SW480 (cell line): Measurements from ENCODE around the gene SPAG6.
A peak's percentile ranks its signal among the peaks of the same experiment; 100 is the strongest.
"Not testable (repeated sequence)": the region's sequence is repeated elsewhere in the genome, so short reads cannot be mapped to it uniquely, and the experiment has no call there.

Experiments
- DNase-seq: peaks from one replicate; pipeline ENCODE4 v3.0.0-alpha.2; 2016; ENCODE audit warnings: low spot score

Gene SPAG6

DNA sequence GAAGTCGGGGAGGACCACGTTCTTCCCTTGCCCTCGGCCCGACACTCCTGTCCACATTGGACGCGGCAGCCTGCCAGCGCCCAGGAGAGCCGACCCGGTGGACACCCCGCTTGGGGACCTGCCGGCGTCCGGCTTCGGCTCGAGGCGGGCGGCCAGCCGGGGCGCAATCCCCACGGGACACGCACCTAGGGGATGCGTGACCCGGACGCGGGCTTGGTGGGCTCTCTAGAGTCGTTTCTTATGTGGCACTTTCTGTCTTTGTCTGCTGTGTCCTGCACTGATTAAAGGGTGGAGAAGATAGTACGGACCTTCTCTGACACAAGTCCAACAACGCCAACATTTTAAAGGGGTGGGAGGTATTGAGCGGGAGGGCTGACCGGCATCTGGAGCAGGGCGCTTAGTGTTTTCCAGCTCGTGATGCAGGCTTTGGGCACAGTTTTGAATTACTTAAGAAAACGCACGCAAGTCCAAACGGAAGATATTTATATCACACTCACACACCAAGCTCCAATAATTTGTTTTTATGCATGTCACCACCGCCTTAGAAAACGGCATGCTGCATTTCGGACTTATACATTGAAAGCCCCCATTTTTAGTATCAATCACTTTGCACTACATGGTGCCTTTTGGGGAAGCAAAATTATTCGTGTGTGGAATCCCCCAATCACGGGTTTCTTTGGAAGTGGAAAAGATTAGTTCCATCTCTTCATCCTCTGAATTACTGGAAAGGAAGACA, 3.9 kb upstream of the SPAG6 start:
- DNase-seq = peak; percentile 31

DNA sequence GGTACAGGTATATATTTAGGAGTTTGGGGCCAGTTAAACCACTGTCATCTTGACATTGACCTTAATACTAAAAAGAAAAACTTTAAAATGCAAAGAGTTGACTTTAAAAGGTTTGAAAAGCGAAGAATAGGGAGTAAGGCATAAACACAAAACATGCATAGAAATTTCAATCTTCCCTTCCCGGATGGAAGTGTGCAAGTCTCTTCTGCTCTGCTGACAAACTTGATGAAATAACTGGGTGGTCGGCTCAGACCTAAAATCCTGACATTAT, 3.4 kb upstream of the SPAG6 start:
- DNase-seq = no peak

DNA sequence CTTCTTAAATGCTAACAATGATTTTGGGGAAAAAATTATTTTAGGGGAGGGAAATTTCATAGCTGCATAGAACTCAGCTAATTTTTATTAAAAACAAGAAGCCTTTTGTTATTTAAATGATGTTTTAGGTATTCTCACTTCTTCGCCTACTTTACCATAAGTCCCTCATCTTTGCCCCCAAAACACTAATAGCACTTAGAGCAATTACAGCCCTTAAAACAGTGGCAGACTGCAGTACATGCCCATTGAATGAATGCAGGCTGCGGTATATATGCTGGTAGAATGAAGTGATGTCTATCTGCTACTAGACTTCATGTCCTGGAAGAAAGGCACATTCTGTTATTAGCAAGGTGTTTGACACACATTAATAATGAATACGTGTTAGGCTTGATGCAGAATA, 2.9 kb upstream of the SPAG6 start:
- DNase-seq = no peak

DNA sequence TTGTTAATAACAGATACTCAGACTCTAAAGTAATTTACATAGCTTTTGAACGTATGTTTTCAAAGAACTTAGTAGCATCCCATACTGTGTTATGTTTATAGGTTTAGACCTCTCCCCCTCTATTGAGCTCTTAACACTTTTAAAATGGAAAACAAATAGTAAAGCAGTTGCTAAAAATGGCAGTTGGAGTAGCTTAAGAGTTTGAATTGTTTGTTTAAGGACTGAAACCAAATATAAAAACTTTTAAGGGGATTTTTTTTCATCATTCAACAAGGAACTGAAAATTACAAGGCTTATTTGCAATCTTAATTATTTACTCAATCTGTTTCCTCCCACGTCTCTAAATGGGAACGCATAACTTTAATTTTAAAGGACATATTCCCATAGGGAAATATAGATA, 1.6 kb upstream of the SPAG6 start:
- DNase-seq = no peak

DNA sequence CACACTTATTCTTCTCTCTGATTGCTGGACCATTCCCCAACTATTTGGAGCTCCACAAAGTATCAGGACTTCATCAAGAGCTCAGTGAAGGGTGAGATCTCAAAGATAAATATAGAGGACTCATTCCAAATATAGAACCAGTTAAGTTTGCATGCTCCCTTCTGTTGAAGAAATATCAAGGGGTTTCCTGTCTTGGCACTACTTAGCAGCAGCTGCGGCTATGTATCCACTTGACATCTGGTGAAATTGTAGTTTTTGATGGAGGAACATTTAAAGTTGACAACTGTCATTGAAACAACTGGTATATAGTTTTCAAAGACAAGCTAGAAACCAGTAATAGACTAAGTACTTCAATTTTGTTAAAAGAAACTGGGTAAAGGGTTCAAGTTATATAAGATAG, 1.0 kb upstream of the SPAG6 start:
- DNase-seq = no peak

DNA sequence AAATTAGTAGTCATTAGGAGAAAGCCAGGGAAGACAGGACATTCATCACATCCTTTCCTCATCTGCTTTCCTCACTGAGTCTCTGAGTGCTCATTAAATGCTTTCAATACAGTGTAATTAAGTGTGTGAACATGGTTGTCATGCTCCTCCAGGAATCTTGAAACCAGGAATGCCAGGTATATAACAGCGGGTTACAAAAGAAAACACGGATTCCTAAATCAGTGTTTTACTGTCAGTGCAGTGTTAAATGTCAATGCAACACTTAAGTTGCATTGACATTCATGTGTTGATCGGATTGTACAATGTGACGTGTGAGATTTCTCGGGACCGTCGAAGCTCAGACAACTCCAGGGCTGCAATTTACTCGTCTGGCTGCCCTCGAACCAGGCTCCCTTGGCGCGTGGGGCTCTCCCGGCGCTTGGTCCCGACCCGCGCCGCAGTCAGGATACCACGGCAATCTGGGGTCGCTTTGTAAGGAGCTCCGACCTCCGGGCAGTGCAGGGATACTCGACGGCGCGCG, 455 bp upstream of the SPAG6 start:
- no peak for DNase-seq

DNA sequence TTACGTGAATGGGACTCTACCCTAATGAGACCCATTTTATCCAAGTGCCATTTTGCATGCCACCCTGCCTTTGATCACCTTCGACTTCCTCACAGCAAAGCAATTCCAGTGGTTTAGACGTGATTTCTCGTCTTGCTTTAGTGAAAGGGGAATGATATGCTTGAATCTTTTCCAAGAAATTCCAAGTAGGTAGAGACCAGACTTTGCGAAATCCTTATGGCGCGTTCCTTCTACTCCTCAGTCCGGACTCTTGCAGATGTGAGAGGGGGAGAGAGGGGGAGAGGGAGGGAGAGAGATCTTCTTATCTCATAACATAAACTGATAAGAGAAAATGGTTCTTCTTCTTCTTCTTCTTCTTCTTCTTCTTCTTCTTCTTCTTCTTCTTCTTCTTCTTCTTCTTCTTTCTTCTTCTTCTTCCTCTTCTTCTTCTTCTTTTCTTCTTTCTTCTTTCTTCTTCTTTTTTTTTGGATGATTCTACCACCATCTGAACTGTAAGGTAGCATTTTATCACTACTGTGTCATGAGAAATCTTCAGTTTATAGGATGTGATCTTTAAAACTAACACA, 883 bp downstream of the SPAG6 start:
- no peak for DNase-seq

DNA sequence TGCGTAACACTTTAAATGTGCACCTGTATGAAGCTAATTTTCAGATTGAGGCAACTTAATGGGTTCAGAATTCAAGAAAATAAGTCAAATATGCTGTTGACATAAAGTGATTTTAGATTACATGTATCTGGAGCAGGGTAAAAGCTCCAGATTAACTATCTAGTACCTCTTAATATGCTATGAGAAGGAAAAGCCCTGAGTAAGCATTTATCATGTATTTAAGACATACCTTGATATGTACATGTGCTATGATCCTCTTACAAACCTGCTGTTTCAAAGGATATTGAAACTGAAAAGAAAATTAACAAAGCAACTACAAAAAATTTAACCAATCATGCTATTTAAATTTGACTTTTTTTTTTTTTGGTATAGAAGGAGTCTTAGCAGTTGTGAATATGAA, 4.5 kb downstream of the SPAG6 start:
- no peak for DNase-seq

DNA sequence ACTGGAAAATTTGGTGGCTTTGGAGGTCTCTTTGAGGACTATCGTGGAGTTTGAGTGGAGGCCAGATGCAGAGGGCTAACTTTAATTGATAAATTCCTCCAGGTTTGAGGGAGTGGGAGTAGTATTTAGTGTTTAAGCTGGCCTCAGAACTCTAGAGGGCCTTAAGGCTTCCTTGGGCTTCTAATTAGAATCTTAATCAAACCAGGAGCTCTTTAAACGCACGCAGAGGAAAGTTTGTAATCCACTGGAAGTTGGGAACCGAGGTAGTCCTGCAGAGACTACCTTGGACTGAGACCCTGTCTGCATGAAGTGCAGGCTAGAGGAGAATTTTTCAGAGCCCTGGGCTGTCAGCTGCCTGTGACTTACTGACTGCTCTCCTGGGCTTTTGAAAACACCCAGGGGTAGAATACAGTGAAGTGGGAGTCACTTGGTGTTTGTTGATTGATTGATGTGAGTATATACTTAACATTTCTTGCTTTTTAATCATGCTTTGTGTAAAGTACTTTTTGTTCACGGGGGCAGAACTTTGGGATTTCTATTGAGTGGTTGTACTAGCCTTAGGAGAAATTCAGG, 5.9 kb downstream of the SPAG6 start:
- DNase-seq = no peak

DNA sequence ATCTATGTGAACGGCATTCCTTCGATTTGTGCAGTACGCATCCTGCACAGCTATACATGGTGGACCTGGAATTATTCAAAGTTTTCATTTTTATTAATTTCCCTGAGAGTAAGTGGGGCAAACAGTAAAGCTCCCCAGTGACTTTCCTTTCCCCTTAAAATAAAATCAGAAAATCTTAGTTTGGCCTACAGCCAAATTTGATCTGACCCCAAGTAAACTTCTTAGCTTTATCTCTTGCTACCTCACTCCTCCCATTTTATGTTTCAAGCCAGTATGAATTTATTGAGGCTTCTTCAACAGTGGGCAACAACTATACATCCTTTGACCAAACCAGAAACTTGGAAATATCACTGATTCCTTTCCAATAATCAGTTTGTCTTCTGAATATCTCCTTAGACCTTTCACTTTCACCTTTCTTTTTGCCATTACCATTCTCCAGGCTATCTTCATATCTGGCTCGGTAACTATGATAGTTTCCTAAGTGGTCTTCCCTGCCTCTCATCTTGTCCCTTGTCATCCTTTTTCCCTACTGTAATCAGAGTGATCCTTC, 11.1 kb downstream of the SPAG6 start:
- DNase-seq = no peak

DNA sequence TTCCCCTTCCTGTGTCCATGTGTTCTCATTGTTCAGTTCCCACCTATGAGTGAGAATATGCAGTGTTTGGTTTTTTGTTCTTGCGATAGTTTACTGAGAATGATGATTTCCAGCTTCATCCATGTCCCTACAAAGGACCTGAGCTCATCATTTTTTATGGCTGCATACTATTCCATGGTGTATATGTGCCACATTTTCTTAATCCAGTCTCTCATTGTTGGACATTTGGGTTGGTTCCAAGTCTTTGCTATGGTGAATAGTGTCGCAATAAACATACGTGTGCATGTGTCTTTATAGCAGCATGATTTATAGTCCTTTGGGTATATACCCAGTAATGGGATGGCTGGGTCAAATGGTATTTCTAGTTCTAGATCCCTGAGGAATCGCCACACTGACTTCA, 12.5 kb downstream of the SPAG6 start:
- not testable (repeated sequence) for DNase-seq

DNA sequence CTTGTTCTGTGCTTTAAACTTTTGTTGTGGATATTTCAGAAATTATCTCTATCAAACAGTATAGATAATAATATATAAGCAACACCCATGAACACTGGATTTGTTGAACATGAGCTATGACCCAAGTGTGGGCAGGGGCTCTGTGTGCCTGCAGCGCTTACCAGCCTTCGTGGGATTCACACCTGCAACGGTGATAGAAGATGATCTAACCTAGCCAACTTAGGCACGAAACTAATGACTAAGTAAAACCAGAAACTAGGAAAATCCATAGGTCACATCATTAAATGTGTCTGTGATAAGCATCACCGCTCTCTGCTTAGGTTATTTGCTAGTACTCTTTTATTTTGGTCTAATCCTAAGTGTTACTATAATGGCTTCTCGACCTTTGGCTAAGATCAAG, 18.0 kb downstream of the SPAG6 start:
- DNase-seq = no peak

DNA sequence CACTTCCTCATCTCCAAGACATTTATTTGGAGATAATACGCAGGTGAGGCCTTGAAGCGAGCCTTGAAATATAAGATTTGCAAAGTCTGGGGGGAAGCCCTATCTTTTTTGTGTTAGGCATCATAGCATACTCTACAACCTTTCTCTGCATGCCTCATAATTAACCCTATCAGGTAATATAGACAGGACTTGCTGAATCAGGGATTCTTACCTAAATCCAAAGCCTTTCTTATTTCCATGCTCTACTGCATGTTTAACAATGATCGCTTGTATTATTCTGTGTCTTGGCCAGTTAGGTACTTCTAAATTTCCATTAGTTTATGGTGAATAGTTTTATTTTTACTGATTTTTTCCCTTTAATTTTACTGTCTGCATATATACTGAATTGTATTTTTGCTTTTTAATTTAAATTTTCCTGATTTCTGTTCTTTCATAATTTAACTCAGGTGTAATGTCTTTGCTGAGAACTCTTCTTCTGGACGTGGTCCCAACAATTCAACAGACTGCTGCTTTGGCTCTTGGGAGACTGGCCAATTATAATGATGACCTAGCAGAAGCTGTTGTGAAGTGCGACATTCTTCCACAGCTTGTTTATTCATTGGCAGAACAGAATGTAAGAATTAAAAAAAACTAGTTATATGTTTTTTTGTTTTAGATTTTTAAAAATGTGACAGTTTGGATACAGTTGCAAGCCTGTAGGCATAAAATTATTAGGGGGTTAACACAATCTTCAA, 19.3 kb downstream of the SPAG6 start:
- DNase-seq = no peak

DNA sequence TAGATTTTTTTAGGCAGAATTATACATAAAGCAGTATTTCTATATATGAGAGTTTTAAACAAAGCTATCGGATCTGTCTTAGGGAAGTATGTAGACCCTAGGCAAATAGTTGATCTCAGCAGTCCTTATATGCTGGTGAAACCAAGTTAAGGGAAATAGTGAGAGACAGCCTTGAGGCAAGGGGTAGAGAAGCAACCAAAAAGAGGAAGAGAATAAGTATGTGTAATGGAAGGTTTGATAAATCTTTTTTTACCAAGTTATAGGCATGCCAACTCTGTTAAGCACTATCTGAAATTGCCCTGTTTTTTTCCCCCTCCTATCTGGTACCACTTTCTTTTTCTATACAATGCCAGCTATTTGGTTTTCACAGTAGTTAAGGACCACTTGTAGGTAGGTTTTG, 19.9 kb downstream of the SPAG6 start:
- no peak for DNase-seq

DNA sequence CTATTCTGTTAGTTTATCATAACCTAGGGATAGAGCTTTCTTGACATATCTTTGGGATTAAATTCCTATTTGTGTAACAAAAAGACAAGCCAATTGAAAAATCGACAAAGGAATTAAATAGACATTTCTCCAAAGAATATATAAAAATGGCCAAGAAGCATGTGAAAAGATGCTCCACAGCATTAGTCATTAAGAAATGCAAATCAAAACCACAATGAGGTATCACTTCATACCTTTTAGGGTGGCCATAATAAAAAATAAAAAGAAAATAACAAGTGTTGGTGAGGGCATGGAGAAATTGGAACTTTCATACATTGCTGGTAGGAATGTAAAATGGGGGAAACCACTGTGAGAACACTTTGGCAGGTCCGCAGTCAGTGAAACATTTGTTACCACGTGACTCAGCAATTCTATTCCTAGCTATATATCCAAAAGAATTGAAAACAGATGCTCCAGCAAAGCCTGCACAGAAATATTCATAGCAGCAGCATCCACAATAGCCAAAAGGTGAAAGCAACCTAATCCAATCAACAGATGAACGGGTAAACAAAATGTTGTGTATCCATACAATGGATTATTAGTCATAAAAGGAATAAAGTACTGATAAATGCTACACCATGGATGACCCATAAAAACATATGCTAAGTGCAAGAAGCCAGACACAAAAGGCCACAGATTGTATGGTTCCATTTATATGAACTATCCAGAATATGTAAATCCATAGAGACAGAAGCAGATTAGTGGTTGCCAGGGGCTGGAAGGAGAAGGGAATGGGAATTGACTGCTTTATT, 20.5 kb downstream of the SPAG6 start:
- no peak for DNase-seq

DNA sequence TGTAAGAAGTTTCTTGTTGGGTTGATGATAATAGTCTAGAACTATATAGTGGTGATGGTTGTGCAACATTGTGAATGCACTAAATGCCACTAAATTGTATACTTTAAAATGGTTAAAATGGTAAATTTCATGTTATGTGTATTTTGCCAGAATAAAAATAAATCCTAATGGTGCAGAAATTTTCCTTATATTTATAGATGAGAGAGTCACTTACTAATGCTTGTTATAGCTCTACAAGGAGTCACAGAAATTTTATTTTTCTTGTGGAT, 21.1 kb downstream of the SPAG6 start:
- DNase-seq = no peak

DNA sequence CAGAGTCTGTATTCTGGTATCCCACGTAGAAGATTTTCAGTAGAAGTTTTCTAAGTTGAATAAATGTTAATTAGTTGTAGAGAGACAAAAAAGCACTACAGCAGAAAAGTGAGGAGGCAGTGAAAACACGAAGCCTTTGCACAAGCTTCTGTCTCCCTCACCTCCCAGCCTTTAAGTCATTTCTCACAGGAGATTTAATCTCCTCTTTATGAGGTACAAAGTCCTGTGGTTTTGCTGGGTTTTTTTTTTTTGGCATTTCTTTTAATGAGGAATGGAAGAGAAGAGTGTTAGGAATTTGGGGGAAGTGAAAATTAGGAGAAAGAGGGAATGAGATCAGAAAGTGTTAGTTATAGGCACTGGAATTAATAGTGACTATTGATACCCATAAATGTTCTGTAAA, 21.5 kb downstream of the SPAG6 start:
- DNase-seq = no peak

DNA sequence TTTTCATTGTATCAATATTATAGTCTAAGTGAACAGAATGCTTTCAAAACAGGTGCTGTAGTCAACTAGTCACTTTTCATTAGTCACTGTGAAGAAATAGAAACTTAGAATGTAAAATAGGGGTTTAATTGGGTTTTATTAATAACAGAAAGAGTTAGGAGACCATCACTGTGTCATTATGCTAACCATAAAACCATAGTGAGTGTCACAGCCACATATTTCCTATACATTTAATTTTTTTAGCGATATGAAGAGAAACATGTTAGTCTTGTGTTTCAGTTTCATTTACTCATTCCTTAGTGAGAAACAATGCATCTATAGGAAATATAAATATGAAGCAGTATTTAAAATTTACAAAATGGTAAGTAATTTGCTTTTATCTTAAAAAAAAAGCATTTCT, 22.2 kb downstream of the SPAG6 start:
- no peak for DNase-seq

DNA sequence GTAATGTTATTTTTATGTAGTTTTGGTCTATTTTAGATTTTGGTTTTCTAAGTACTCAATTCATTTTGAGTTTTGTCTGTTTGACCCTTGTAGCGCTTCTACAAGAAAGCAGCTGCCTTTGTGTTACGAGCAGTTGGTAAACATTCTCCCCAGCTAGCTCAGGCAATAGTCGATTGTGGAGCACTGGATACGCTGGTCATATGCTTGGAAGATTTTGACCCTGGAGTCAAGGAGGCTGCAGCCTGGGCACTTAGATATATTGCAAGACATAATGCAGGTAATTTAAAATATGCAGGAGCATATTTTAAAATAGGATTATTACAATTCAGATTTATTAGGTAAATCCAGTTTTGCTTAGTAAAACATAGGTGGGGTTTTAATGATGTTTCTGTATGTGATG, 23.1 kb downstream of the SPAG6 start:
- DNase-seq = no peak

DNA sequence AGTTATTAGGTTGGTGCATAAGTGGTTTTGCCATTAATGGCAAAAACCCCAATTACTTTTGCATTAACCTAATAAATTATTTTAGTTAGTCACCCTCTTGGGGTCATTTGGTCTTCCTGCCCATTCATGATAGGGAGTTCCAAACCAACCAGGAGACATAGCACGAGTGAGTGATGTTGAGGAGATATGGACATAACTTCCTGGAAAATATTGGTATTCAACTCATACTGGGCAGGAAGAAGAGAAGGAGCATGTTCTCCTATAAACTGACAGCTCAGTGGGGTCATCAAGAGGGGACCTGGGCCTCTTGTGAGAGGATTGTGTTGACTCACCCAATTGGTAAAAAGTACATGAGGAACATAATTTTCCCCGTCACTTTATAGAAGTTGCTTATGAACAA, 23.7 kb downstream of the SPAG6 start:
- no peak for DNase-seq

DNA sequence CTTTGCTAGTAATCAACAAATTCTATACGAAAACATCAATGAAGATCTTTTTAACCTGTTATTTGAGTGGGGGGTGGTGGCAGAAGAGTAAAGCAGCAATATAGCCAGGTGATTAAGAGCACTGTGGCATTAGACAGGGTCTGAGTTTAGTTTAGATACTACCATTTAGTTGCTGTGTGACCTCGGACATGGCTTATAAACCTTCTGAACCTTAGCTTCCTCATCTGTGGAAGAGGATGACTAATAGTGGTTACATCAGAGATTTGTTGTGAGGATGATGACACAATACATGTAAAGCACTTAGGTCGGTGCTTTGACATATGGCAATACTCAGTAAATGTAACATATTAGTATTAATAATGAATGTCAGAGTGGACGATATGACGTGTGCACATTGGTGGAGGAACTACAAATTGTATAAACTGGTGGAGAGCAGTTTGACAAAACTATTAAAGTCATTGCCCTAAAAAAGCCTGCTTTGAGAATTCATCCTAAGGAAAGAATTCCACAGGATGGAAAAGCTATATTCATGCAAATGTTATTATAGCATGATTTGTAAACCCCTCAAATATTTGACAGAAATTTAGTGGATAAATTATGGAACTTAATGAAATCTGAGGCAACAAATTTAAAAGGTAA, 24.3 kb downstream of the SPAG6 start:
- peak; percentile 53 for DNase-seq

DNA sequence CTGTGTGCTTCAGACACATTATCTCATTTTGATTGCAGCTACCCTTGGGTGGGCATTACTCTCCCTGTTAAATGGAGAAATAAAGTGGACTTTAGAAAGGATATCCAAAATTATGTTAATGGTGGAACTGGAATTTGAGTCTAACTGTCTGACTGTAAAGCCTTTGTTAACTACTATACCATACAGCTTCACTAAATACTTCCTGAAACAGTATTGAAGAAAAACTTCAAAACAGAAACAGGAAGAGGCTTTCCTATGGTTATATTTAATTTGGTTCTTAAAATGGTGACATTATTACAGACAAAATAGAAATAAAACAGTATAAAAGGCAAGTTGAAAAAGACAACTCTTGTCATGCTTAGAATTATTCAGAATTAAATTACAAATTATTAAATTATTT, 25.0 kb downstream of the SPAG6 start:
- no peak for DNase-seq
